HG03135 (cell line): ENCODE results near the gene PDGFA.

ENCODE experiments used
- ATAC-seq: cut with Tn5 transposase; IDR thresholded peaks from one replicate; pipeline ENCODE4 v1.9.1; 2021; ENCODE audit warnings: mild to moderate bottlenecking, moderate library complexity; ENCODE audit not compliant: unreplicated experiment

The PDGFA gene

GRCh38 chr7:505171-505570, 14.5 kb downstream of the PDGFA start:
- no peak for ATAC-seq

GRCh38 chr7:504221-505111, 15.2 kb downstream of the PDGFA start:
- no peak for ATAC-seq

GRCh38 chr7:503575-504111, 16.0 kb downstream of the PDGFA start:
- no peak for ATAC-seq

- no peak for ATAC-seq
Observed at GRCh38 chr7:502296-502695, 17.4 kb downstream of the PDGFA start.

GRCh38 chr7:501526-501925, 18.1 kb downstream of the PDGFA start:
- no peak for ATAC-seq

GRCh38 chr7:500521-501420, 18.9 kb downstream of the PDGFA start:
- no peak for ATAC-seq

- no peak for ATAC-seq
Observed at GRCh38 chr7:499853-500485, 19.7 kb downstream of the PDGFA start.

- ATAC-seq, result no peak
Observed at GRCh38 chr7:498678-499641, 20.7 kb downstream of the PDGFA start.

- no peak for ATAC-seq
Observed at GRCh38 chr7:497946-498655, 21.5 kb downstream of the PDGFA start.

GRCh38 chr7:497346-497745, 22.3 kb downstream of the PDGFA start:
- no peak for ATAC-seq

GRCh38 chr7:496528-497295, 22.9 kb downstream of the PDGFA start:
- ATAC-seq, result no peak

- ATAC-seq, result no peak
Observed at GRCh38 chr7:495761-496321, 23.8 kb downstream of the PDGFA start.

- no peak for ATAC-seq
Observed at GRCh38 chr7:495326-495725, 24.3 kb downstream of the PDGFA start.

- no peak for ATAC-seq
Observed at GRCh38 chr7:494906-495305, 24.7 kb downstream of the PDGFA start.

- ATAC-seq, result no peak
Observed at GRCh38 chr7:494259-494687, 25.4 kb downstream of the PDGFA start.

GRCh38 chr7:493661-494251, 25.9 kb downstream of the PDGFA start:
- ATAC-seq, result no peak

GRCh38 chr7:492714-493065, 27.0 kb downstream of the PDGFA start:
- no peak for ATAC-seq
